ENCODE results near the gene SLC5A4. TPM values are rescaled to one million over a fixed set of nuclear protein-coding genes. Genes with fewer than 3 reads are reported as not detected.

Gene SLC5A4
- total RNA-seq, 1 donor from 2014 or later, result not detected

DNA sequence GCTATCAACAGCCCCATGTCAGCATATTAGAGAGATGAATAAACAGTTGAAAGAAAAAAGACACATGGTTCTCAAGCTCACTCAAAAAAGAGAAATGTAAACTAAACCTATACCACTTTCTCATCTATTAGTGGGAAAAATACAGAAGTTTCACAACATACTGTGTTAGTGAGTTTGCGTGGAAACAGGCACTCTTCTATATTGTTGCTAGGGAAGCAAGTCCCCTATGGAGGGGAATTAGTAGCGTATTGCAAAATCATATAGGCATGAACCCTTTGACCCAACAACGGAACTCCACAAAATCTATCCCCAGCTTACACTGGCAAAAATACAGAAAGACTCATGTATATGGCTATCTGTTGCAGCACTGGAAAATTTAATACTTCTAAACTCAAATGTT, 36.1 kb downstream of the SLC5A4 start:
- Mint-ChIP-seq H3K27me3 (ENCODE audit: low read depth) (peaks cover 2% of the 10 kb centered on the region), H3K4me1 (ENCODE audit: low read depth) (no peaks in the 10 kb centered on the region), H3K27ac (ENCODE audit: unreplicated experiment) (no peak overlapping the region), H3K4me3 (ENCODE audit: unreplicated experiment) (no peak overlapping the region), H3K9me3 (ENCODE audit: low read depth) (no peaks in the 10 kb centered on the region), H3K36me3 (ENCODE audit: low read depth) (peaks cover 2% of the 10 kb centered on the region)
- TF ChIP-seq, protein P1, sequence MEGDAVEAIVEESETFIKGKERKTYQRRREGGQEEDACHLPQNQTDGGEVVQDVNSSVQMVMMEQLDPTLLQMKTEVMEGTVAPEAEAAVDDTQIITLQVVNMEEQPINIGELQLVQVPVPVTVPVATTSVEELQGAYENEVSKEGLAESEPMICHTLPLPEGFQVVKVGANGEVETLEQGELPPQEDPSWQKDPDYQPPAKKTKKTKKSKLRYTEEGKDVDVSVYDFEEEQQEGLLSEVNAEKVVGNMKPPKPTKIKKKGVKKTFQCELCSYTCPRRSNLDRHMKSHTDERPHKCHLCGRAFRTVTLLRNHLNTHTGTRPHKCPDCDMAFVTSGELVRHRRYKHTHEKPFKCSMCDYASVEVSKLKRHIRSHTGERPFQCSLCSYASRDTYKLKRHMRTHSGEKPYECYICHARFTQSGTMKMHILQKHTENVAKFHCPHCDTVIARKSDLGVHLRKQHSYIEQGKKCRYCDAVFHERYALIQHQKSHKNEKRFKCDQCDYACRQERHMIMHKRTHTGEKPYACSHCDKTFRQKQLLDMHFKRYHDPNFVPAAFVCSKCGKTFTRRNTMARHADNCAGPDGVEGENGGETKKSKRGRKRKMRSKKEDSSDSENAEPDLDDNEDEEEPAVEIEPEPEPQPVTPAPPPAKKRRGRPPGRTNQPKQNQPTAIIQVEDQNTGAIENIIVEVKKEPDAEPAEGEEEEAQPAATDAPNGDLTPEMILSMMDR (IDR thresholded peaks at IDR 0.05), result no peak
- DNase-seq (ENCODE audit: low spot score), result no peak

DNA sequence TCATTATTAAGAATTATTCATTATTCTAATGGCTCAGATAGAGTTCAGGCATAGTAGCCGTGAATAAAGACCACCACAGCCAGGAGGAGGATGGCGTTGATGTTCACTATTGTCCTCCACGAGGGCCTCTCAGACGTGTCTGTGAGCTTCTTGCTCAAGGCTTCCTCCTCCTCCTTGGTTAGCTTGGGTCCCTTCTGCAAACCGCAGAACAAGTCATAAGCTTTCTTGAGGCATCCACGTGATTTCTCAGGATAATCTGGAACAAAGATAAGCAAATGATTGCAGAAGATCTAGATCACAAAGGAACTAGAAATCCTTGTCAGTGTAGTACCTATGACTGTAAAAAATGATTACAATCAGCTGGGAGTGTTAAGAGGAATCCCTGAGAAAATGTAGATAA, 36.7 kb downstream of the SLC5A4 start:
- Mint-ChIP-seq H3K9me3 (ENCODE audit: low read depth) (no peaks in the 10 kb centered on the region), H3K27me3 (ENCODE audit: low read depth) (peaks cover 2% of the 10 kb centered on the region), H3K4me3 (ENCODE audit: unreplicated experiment) (no peak overlapping the region), H3K36me3 (ENCODE audit: low read depth) (peaks cover 2% of the 10 kb centered on the region), H3K27ac (ENCODE audit: unreplicated experiment) (no peak overlapping the region), H3K4me1 (ENCODE audit: low read depth) (no peaks in the 10 kb centered on the region)
- TF ChIP-seq, protein P1 (IDR thresholded peaks at IDR 0.05), result no peak
- DNase-seq (ENCODE audit: low spot score), result no peak

- no peak overlapping the region for H3K4me3 Mint-ChIP-seq (ENCODE audit: unreplicated experiment)
- TF ChIP-seq, protein P1 (IDR thresholded peaks at IDR 0.05), result no peak
Observed at GRCh38 chr22:32217465-32217864, 37.7 kb downstream of the SLC5A4 start.

DNA sequence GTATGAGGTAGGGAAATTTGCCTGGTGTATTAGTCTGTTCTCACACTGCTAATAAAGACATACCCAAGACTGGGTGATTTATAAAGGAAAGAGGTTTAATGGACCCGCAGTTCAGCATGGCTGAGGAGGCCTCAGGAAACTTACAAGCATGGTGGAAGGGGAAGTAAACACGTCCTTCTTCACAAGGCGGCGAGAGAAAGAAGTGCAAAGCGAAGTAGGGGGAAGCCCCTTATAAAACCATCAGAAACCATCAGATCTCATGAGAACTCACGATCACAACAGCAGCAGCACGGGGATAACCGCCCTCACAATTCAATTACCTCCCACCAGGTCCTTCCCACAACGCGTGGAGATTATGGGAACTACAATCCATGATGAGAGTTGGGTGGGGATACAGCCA, 38.2 kb downstream of the SLC5A4 start:
- H3K27ac Mint-ChIP-seq (ENCODE audit: unreplicated experiment), result no peak overlapping the region
- TF ChIP-seq, protein P1 (IDR thresholded peaks at IDR 0.05), result no peak
- peaks cover 2% of the 10 kb centered on the region for H3K36me3 Mint-ChIP-seq (ENCODE audit: low read depth)
- no peaks in the 10 kb centered on the region for H3K27me3 Mint-ChIP-seq (ENCODE audit: low read depth)
- DNase-seq (ENCODE audit: low spot score), result no peak
- no peaks in the 10 kb centered on the region for H3K9me3 Mint-ChIP-seq (ENCODE audit: low read depth)
- no peaks in the 10 kb centered on the region for H3K4me1 Mint-ChIP-seq (ENCODE audit: low read depth)
- no peak overlapping the region for H3K4me3 Mint-ChIP-seq (ENCODE audit: unreplicated experiment)

More at GRCh38 chr22:32217465-32217864, 37.7 kb downstream of the SLC5A4 start:
- peaks cover 2% of the 10 kb centered on the region for H3K36me3 Mint-ChIP-seq (ENCODE audit: low read depth)
- H3K27ac Mint-ChIP-seq (ENCODE audit: unreplicated experiment), result no peak overlapping the region
- no peak for DNase-seq (ENCODE audit: low spot score)
- H3K9me3 Mint-ChIP-seq (ENCODE audit: low read depth), result no peaks in the 10 kb centered on the region
- H3K4me1 Mint-ChIP-seq (ENCODE audit: low read depth), result no peaks in the 10 kb centered on the region
- peaks cover 2% of the 10 kb centered on the region for H3K27me3 Mint-ChIP-seq (ENCODE audit: low read depth)

DNA sequence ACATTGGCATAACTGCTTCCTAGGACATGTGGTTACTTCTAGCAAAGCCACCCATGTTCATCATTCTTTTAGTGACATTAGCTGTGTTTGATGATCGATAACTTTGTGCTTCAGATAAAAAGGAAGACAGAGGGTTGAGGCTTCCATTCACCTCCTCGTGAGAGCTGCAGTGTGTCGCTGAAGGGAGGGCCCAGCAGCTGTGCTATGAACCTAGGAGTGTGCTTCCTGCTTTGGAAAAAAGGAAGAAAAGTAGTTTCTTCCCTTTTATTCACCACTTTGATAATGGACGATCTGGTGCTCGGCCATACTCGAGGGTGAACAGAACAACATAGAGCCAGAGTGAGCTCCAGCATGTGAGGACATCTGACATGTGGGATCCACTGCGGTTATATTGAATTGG, 44.1 kb downstream of the SLC5A4 start:
- Mint-ChIP-seq H3K9me3 (ENCODE audit: low read depth) (no peaks in the 10 kb centered on the region), H3K4me3 (ENCODE audit: unreplicated experiment) (no peak overlapping the region), H3K27me3 (ENCODE audit: low read depth) (no peaks in the 10 kb centered on the region), H3K27ac (ENCODE audit: unreplicated experiment) (no peak overlapping the region), H3K36me3 (ENCODE audit: low read depth) (no peaks in the 10 kb centered on the region), H3K4me1 (ENCODE audit: low read depth) (no peaks in the 10 kb centered on the region)
- TF ChIP-seq, protein P1 (IDR thresholded peaks at IDR 0.05), result no peak
- no peak for DNase-seq (ENCODE audit: low spot score)
